ENCODE data around the gene KCTD2. TPM values are rescaled to one million over a fixed set of nuclear protein-coding genes. Genes with fewer than 3 reads are reported as not detected.
A peak's percentile ranks its signal among the peaks of the same experiment; 100 is the strongest.

Gene KCTD2
- total and polyA plus RNA-seq, 2 of the 13 experiments (the other 11 are each of a cell fraction or from before 2014, with no cell fraction given), result 28.3 to 32.6 TPM

- TF ChIP-seq, protein P1, sequence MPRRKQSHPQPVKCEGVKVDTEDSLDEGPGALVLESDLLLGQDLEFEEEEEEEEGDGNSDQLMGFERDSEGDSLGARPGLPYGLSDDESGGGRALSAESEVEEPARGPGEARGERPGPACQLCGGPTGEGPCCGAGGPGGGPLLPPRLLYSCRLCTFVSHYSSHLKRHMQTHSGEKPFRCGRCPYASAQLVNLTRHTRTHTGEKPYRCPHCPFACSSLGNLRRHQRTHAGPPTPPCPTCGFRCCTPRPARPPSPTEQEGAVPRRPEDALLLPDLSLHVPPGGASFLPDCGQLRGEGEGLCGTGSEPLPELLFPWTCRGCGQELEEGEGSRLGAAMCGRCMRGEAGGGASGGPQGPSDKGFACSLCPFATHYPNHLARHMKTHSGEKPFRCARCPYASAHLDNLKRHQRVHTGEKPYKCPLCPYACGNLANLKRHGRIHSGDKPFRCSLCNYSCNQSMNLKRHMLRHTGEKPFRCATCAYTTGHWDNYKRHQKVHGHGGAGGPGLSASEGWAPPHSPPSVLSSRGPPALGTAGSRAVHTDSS (CRISPR knock-in tag; conservative IDR thresholded peaks at IDR 0.05), result no peak
- 0 out of 2 replicates have a peak, but pooled peaks have one; percentile 52 for TF ChIP-seq SMAD1 (CRISPR knock-in tag; IDR thresholded peaks at IDR 0.05; ENCODE audit: borderline replicate concordance, low read depth)
- peak; percentile 70 for TF ChIP-seq NR2C2 (CRISPR knock-in tag; IDR thresholded peaks at IDR 0.05; ENCODE audit: borderline replicate concordance)
- TF ChIP-seq ZNF776 (CRISPR knock-in tag; IDR thresholded peaks at IDR 0.05), result no peak; the same call in 1 of the 2 replicates
- TF ChIP-seq ZNF766 (CRISPR knock-in tag; IDR thresholded peaks at IDR 0.05; ENCODE audit: borderline replicate concordance), result no peak; the same call in 1 of the 2 replicates
- TF ChIP-seq, protein P2, sequence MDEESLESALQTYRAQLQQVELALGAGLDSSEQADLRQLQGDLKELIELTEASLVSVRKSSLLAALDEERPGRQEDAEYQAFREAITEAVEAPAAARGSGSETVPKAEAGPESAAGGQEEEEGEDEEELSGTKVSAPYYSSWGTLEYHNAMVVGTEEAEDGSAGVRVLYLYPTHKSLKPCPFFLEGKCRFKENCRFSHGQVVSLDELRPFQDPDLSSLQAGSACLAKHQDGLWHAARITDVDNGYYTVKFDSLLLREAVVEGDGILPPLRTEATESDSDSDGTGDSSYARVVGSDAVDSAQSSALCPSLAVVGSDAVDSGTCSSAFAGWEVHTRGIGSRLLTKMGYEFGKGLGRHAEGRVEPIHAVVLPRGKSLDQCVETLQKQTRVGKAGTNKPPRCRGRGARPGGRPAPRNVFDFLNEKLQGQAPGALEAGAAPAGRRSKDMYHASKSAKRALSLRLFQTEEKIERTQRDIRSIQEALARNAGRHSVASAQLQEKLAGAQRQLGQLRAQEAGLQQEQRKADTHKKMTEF (CRISPR knock-in tag; IDR thresholded peaks at IDR 0.05), result peak; percentile 84; the same call in 1 of the 2 replicates
- TF ChIP-seq ZNF672 (CRISPR knock-in tag; IDR thresholded peaks at IDR 0.05), result no peak
- no peak for TF ChIP-seq SP140L (CRISPR knock-in tag; IDR thresholded peaks at IDR 0.05; ENCODE audit: borderline replicate concordance)
- TF ChIP-seq SMAD9 (CRISPR knock-in tag; IDR thresholded peaks at IDR 0.05), result no peak
- TF ChIP-seq SAFB2 (CRISPR knock-in tag; IDR thresholded peaks at IDR 0.05; ENCODE audit: borderline replicate concordance, low read depth), result no peak
- TF ChIP-seq ZMAT3 (CRISPR knock-in tag; conservative IDR thresholded peaks at IDR 0.05), result peak; percentile 79
- no peak for TF ChIP-seq ELF4 (CRISPR knock-in tag; IDR thresholded peaks at IDR 0.05; ENCODE audit: borderline replicate concordance)
- TF ChIP-seq ZNF652 (CRISPR knock-in tag; IDR thresholded peaks at IDR 0.05; ENCODE audit: borderline replicate concordance, low read depth), result peak; percentile 46; the same call in 1 of the 2 replicates
- TF ChIP-seq SNRNP70 (IDR thresholded peaks at IDR 0.05; ENCODE audit: low read depth, low read length), result no peak
- TF ChIP-seq SP2 (CRISPR knock-in tag; IDR thresholded peaks at IDR 0.05), result no peak
- peak; percentile 59; the same call in 1 of the 2 replicates for TF ChIP-seq SALL2 (CRISPR knock-in tag; IDR thresholded peaks at IDR 0.05)
- TF ChIP-seq THRA (CRISPR knock-in tag; IDR thresholded peaks at IDR 0.05; ENCODE audit: borderline replicate concordance), result peak; percentile 75; the same call in 1 of the 2 replicates
- 0 out of 2 replicates have a peak, but pooled peaks have one; percentile 17 for TF ChIP-seq ESRRA (CRISPR knock-in tag; IDR thresholded peaks at IDR 0.05; ENCODE audit: low read depth)
- peak; percentile 63; the same call in 1 of the 2 replicates for TF ChIP-seq ZNF274 (CRISPR knock-in tag; IDR thresholded peaks at IDR 0.05)
- TF ChIP-seq, protein P3, sequence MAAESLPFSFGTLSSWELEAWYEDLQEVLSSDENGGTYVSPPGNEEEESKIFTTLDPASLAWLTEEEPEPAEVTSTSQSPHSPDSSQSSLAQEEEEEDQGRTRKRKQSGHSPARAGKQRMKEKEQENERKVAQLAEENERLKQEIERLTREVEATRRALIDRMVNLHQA (CRISPR knock-in tag; IDR thresholded peaks at IDR 0.05), result peak; percentile 83; the same call in 1 of the 2 replicates
- peak; percentile 72 for TF ChIP-seq ZFP1 (CRISPR knock-in tag; IDR thresholded peaks at IDR 0.05)
- peak; percentile 47; the same call in 1 of the 2 replicates for TF ChIP-seq HOXA5 (CRISPR knock-in tag; IDR thresholded peaks at IDR 0.05)
- 0 out of 2 replicates have a peak, but pooled peaks have one; percentile 25 for TF ChIP-seq ZFP82 (CRISPR knock-in tag; IDR thresholded peaks at IDR 0.05; ENCODE audit: borderline replicate concordance)
- TF ChIP-seq NCOA5 (CRISPR knock-in tag; IDR thresholded peaks at IDR 0.05), result no peak
- TF ChIP-seq KAT2B (IDR thresholded peaks at IDR 0.05; ENCODE audit: borderline replicate concordance, low read depth, low read length), result no peak
- peak; percentile 80 for TF ChIP-seq PTBP1 (IDR thresholded peaks at IDR 0.05; ENCODE audit: low read depth, low read length, poor library complexity, severe bottlenecking)
These were observed 13.4 kb upstream of the KCTD2 start (continued) for GRCh38 chr17:75033346-75034235.

Measured in HepG2 (cell line).